Stimulated activated CD8-positive, alpha-beta memory T cell treated with anti-CD3 and anti-CD28 coated beads, Interleukin-4, amount 100 ng/mL, for 24 hours (primary cell): ENCODE measurements around the gene RNF130.
"Not testable (repeated sequence)": the region's sequence is repeated elsewhere in the genome, so short reads cannot be mapped to it uniquely, and the experiment has no call there.

Experiments used
- DNase-seq: peaks from one replicate; pipeline ENCODE4 v3.0.0-alpha.2; 2020; ENCODE audit warnings: low read depth

Gene RNF130

GRCh38 chr5:179974246-179974945 is 97.2 kb downstream of the RNF130 start:
- no peak for DNase-seq

DNA sequence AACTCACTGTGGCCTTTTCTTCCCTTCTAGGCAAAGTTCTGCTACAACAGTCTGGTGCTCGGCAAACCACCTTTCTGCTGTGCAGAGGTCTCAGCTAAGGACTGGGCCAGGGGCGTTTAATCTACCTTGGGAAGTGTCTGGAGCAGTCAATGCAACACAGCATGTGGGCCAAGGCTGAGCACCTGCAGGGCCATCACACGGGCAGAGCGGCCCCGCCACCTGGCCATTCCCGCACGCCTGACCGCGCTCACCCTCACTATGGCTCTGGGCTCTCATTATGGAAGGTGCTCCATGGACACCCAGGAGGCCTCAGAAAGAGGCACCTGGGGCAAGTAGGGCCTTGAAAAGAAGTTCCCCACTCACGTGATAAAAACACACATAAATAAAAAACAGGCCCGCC is 98.2 kb downstream of the RNF130 start:
- DNase-seq: no peak

- DNase-seq: no peak
Observed at GRCh38 chr5:179969110-179969509, 102.4 kb downstream of the RNF130 start.

DNA sequence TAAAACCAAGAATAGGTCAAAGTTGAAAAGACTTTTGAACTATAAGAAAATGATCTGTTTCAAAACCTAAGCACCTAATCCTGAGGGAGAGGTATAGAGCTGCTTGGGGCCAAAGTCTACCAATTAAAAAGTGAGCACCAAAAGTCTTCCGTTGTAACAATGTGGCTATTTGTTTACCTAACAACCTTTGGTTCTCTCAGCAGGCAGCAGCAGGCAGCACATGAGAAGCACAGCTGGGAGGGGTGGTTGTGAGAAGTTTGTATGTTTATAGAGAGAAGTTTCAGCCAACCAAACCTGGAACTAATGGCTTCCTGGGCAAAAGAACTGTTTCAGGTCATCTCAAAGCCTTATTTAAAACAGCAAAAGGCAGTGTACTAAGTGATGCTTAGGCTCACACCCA is 104.1 kb downstream of the RNF130 start:
- DNase-seq: no peak

- no peak for DNase-seq
Observed at GRCh38 chr5:179964015-179964414, 107.5 kb downstream of the RNF130 start.

DNA sequence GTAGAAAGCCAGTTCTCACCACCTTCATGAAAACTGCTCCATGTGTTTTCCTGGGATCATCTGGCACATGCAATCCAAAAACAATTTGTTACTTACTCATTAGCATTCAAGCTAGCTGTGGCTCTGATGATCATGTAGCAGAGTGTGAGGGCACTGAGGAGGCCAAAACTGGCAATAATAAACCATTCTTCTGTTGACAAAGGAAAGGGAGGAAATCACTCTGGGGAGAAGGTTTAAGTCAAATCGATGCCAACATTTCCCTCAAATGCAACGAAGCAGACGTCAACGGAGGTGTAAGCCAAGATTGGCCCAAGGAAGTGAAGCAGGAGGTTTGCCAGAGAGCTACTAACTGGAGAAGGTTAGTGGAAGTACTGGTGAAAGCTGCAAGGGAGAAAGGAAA is 108.2 kb downstream of the RNF130 start:
- DNase-seq: no peak

GRCh38 chr5:179960204-179960831 is 111.2 kb downstream of the RNF130 start:
- no peak for DNase-seq

GRCh38 chr5:179959641-179960040 is 111.9 kb downstream of the RNF130 start:
- no peak for DNase-seq

- DNase-seq: not testable (repeated sequence)
Observed at GRCh38 chr5:179959118-179959517, 112.4 kb downstream of the RNF130 start.

DNA sequence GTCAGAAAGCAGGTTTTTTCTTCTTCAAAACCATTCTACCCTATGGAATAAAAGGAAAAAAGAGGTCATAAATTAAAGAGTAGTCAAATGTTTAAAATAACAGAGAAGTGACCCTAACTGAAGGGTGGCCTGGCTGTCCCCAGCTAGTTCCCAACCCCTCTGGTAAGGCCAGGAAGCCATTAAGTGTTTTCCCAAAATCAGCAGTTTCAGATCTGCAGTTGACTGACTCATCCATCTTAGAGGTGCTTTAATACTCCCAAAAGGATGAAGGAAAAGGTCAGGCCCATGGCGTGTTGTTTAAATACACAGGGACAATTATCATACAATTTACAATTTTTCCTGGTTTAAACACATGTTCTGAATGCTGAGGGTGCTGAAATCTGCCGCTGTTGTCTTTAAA is 115.9 kb downstream of the RNF130 start:
- DNase-seq: no peak

DNA sequence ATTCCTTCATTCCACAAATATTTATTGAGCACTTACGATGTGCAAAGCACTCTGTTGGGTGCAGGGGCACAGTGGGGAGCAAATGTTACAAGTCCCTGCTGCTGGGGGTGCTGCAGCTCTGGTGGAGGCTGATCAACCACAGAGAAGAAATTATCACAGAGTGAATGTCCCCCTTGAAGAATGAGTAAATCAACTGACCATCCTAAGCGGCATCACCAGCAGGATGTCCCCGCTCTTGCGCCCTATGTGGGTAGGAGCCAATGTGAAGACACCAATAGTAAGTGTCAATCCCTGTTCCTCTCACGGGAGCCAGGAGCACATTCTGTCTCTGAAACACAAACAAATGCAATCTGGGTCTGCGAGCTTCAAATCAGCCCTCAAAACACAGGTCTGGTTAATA is 116.5 kb downstream of the RNF130 start:
- no peak for DNase-seq

GRCh38 chr5:179954434-179954833 is 117.1 kb downstream of the RNF130 start:
- no peak for DNase-seq

GRCh38 chr5:179953987-179954386 is 117.6 kb downstream of the RNF130 start:
- DNase-seq: no peak

- DNase-seq: no peak
Observed at GRCh38 chr5:179936976-179937681, 134.4 kb downstream of the RNF130 start.

GRCh38 chr5:179930788-179931473 is 140.6 kb downstream of the RNF130 start:
- DNase-seq: no peak

DNA sequence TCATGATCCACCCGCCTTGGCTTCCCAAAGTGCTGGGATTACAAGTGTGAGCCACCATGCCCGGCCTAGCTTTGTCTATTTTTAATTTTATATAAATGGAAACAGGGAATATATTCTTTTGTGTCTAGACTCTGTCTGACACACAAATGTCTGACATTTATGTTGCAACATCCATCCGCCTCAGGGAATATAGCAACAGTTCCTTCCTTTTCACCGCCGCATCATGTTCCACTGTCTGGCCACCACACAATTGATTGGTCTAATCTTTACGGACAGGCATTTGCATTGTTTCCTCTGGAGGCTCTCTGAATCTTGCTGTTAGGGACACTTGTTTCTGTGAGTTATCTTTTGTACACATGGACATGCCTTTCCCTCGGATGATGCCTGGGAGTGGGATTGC is 143.7 kb downstream of the RNF130 start:
- no peak for DNase-seq

DNA sequence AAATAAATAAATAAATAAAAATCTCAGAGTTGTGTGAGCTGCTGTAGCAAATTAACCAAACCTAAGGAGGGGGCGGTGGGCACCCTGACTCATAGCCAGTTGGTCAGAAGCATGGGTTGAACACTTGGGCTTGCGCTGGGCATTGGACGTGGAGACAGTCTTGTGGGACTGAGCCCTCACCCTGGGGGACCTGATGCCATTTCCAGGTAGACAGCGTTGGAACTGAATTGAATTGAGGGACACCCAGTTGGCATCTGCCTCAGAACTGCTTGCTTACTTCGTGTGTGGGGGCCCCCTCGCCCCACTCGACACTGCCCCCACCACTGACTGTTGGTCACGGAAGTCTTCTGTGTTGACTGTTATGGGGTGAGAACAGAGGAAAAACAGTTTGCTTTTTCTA is 144.9 kb downstream of the RNF130 start:
- no peak for DNase-seq

DNA sequence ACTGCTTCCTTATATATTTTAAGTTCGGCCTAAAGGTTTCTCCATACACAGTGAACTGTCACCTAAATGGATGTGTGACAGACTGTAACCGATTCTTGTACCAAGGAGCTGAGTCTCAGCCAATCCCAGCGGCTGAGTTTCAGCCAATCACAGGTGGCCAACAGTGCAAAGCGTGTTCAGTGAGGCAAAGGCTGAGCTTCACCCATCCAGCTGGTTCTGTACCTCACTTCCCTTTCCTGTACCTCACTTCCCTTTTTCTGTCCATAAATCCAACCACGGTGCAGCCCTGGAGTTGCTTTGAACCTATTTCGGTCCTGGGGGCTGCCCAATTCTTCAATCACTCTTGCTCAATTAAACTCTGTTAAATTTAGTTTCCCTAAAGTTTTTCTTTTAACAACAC is 148.1 kb downstream of the RNF130 start:
- no peak for DNase-seq

- DNase-seq: no peak
Observed at GRCh38 chr5:179920175-179920574, 151.4 kb downstream of the RNF130 start.

DNA sequence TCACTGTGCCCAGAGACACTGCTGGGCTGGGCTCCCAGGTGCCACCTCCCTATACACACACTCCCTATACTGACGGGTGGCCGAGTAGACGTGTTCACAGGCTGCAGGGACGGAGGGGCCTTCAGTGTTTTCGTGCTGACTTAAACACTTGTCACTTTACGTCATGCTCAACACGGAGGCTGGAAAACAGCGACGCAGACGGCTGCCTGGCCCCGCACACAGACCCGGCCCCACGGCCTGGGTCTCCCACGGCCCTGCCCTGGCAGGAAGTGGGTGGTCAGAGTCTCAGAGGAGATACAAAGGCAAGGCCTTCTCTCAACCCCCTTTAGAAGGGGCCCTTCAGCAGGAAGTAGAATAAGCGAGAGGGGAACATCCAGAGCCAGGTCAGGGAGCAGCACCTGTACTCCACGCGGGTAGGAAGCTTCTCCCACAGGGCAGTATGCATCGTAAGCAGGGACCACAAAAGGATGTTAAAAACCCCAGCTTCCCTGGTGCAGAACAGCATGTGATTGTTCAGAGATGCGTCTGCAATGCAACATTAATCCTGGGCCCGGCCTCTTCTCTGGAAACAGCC is 152.0 kb downstream of the RNF130 start:
- no peak for DNase-seq

GRCh38 chr5:179918742-179919486 is 152.6 kb downstream of the RNF130 start:
- DNase-seq: no peak

- DNase-seq: no peak
Observed at GRCh38 chr5:179916523-179916922, 155.0 kb downstream of the RNF130 start.
